SK-N-SH treated with all-trans-retinoic acid at 6 μM for 48 hours (cell line): ENCODE data around the gene RAD17.
"Not testable (repeated sequence)": the region's sequence is repeated elsewhere in the genome, so short reads cannot be mapped to it uniquely, and the experiment has no call there.

Experiments
- ATAC-seq: fragments of 200-7000 bp; cut with Tn5 transposase; 3 replicates; pipeline ENCODE4 v1.9.1; 2020; ENCODE audit warnings: mild to moderate bottlenecking, moderate library complexity
- BACH2 ChIP-seq: fragments of 250-450 bp; sonication (Bioruptor Pico); IDR thresholded peaks from 2 replicates; pipeline ENCODE4 v1.9.0; 2021; ENCODE audit warnings: mild to moderate bottlenecking, borderline replicate concordance
- CSRNP3 ChIP-seq: fragments of 250-450 bp; sonication (Bioruptor Pico); IDR thresholded peaks from 2 replicates; pipeline ENCODE4 v1.5.1; 2021; ENCODE audit warnings: mild to moderate bottlenecking, moderate library complexity
- ESRRG ChIP-seq: fragments of 250-450 bp; sonication (Bioruptor Pico); IDR thresholded peaks from 2 replicates; pipeline ENCODE4 v1.6.1; 2021; ENCODE audit warnings: mild to moderate bottlenecking
- GLIS3 ChIP-seq: fragments of 250-450 bp; sonication (Bioruptor Pico); IDR thresholded peaks from 2 replicates; pipeline ENCODE4 v1.5.0; 2020; ENCODE audit warnings: mild to moderate bottlenecking, moderate library complexity
- ISL1 ChIP-seq: fragments of 250-450 bp; sonication (Bioruptor Pico); IDR thresholded peaks from 2 replicates; pipeline ENCODE4 v2.1.2; 2022; ENCODE audit warnings: mild to moderate bottlenecking, moderate library complexity
- OSR1 ChIP-seq: fragments of 250-450 bp; sonication (Bioruptor Pico); IDR thresholded peaks from 2 replicates; pipeline ENCODE4 v1.8.0; 2022; ENCODE audit warnings: moderate library complexity, mild to moderate bottlenecking, inconsistent platforms
- PATZ1 ChIP-seq: fragments of 250-450 bp; sonication (Bioruptor Pico); IDR thresholded peaks from 2 replicates; pipeline ENCODE4 v1.8.0; 2020; ENCODE audit warnings: mild to moderate bottlenecking, moderate library complexity, borderline replicate concordance
- POU6F1 ChIP-seq: fragments of 250-450 bp; sonication (Bioruptor Pico); IDR thresholded peaks from 2 replicates; pipeline ENCODE4 v1.8.0; 2021; ENCODE audit warnings: low read depth, mild to moderate bottlenecking, moderate library complexity, borderline replicate concordance
- PPARA ChIP-seq: fragments of 250-450 bp; sonication (Bioruptor Pico); IDR thresholded peaks from 2 replicates; pipeline ENCODE4 v1.5.0; 2020; ENCODE audit warnings: mild to moderate bottlenecking, borderline replicate concordance
- RARB ChIP-seq: fragments of 250-450 bp; sonication (Bioruptor Pico); IDR thresholded peaks from 2 replicates; pipeline ENCODE4 v1.8.0; 2021; ENCODE audit warnings: mild to moderate bottlenecking, moderate library complexity
- SNAI2 ChIP-seq: fragments of 250-450 bp; sonication (Bioruptor Pico); IDR thresholded peaks from 2 replicates; pipeline ENCODE4 v1.5.0; 2020; ENCODE audit warnings: mild to moderate bottlenecking, moderate library complexity
- TCF4 ChIP-seq: fragments of 250-450 bp; sonication (Bioruptor Pico); IDR thresholded peaks from 2 replicates; pipeline ENCODE4 v1.8.0; 2021; ENCODE audit warnings: mild to moderate bottlenecking, moderate library complexity, borderline replicate concordance
- TOX ChIP-seq: fragments of 250-450 bp; sonication (Bioruptor Pico); IDR thresholded peaks from 2 replicates; pipeline ENCODE4 v1.8.0; 2021; ENCODE audit warnings: mild to moderate bottlenecking, moderate library complexity, borderline replicate concordance
- ZFP3 ChIP-seq: fragments of 250-450 bp; sonication (Bioruptor Pico); IDR thresholded peaks from 2 replicates; pipeline ENCODE4 v1.5.0; 2020; ENCODE audit warnings: mild to moderate bottlenecking, moderate library complexity
- ZFP30 ChIP-seq: fragments of 450-650 bp; formaldehyde crosslinking; IDR thresholded peaks from 2 replicates; pipeline ENCODE4 v1.5.0; 2022; ENCODE audit warnings: mild to moderate bottlenecking, moderate library complexity
- ZNF565 ChIP-seq: fragments of 450-650 bp; formaldehyde crosslinking; conservative IDR thresholded peaks from 2 replicates; pipeline ENCODE4 v1.5.0; 2020; ENCODE audit warnings: low read depth, mild to moderate bottlenecking, moderate library complexity
- ZNF70 ChIP-seq: fragments of 450-650 bp; formaldehyde crosslinking; IDR thresholded peaks from 2 replicates; pipeline ENCODE4 v1.5.0; 2020; ENCODE audit warnings: mild to moderate bottlenecking, moderate library complexity
- ZNF8 ChIP-seq: fragments of 450-650 bp; formaldehyde crosslinking; IDR thresholded peaks from 2 replicates; pipeline ENCODE4 v1.5.0; 2020; ENCODE audit warnings: mild to moderate bottlenecking, moderate library complexity

Gene RAD17

GRCh38 chr5:69368458-69369339 is 919 bp upstream of the RAD17 start:
- no peak for TF ChIP-seq ZNF8 (CRISPR knock-in tag)
- 0 out of 2 replicates have a peak, but pooled peaks have one; percentile 21 for TF ChIP-seq ZFP30 (CRISPR knock-in tag)
- peak; percentile 87; the same call in 1 of the 2 replicates for TF ChIP-seq PATZ1 (CRISPR knock-in tag)
- TF ChIP-seq RARB (CRISPR knock-in tag), result no peak
- TF ChIP-seq, all 23 proteins: peak for 2
- ATAC-seq, result peak; percentile 34

- ATAC-seq, result not testable (repeated sequence)
These were observed 717 bp downstream of the RAD17 start for GRCh38 chr5:69370335-69370734.

GRCh38 chr5:69372394-69372793 is 2.8 kb downstream of the RAD17 start:
- TF ChIP-seq TOX (CRISPR knock-in tag), result no peak
- no peak for TF ChIP-seq GLIS3 (CRISPR knock-in tag)
- no peak for TF ChIP-seq OSR1 (CRISPR knock-in tag)
- no peak for TF ChIP-seq ZNF8 (CRISPR knock-in tag)
- no peak for TF ChIP-seq POU6F1 (CRISPR knock-in tag)
- no peak for TF ChIP-seq RARB (CRISPR knock-in tag)
- TF ChIP-seq, all 23 proteins: peak for 0

GRCh38 chr5:69374911-69375446 is 5.4 kb downstream of the RAD17 start:
- TF ChIP-seq TCF4 (CRISPR knock-in tag) (no peak), ZFP3 (CRISPR knock-in tag) (no peak), ZNF8 (CRISPR knock-in tag) (no peak), ZNF565 (CRISPR knock-in tag) (no peak)
- no peak for ATAC-seq

More at GRCh38 chr5:69372394-69372793, 2.8 kb downstream of the RAD17 start:
- ATAC-seq, result no peak

GRCh38 chr5:69378376-69378775 is 8.8 kb downstream of the RAD17 start:
- ATAC-seq, result no peak
- TF ChIP-seq ISL1 (CRISPR knock-in tag) (no peak), ZNF70 (CRISPR knock-in tag) (no peak), SNAI2 (CRISPR knock-in tag) (no peak), ZFP30 (CRISPR knock-in tag) (no peak), ESRRG (no peak), RARB (CRISPR knock-in tag) (no peak), POU6F1 (CRISPR knock-in tag) (no peak)

- TF ChIP-seq TOX (CRISPR knock-in tag), result no peak
- no peak for TF ChIP-seq POU6F1 (CRISPR knock-in tag)
- TF ChIP-seq CSRNP3, result no peak
- no peak for TF ChIP-seq TCF4 (CRISPR knock-in tag)
- no peak for TF ChIP-seq PPARA (CRISPR knock-in tag)
- no peak for TF ChIP-seq BACH2 (CRISPR knock-in tag)
- no peak for ATAC-seq
These were observed 35.2 kb downstream of the RAD17 start for GRCh38 chr5:69404659-69405330.
